GM21737 (cell line): Measurements from ENCODE around the gene CCR8.
"Not testable (repeated sequence)": the region's sequence is repeated elsewhere in the genome, so short reads cannot be mapped to it uniquely, and the experiment has no call there.

ENCODE experiments used
- ATAC-seq: cut with Tn5 transposase; IDR thresholded peaks from one replicate; pipeline ENCODE4 v1.9.1; 2021; ENCODE audit warnings: mild to moderate bottlenecking, moderate library complexity; ENCODE audit not compliant: unreplicated experiment

CCR8 gene

DNA sequence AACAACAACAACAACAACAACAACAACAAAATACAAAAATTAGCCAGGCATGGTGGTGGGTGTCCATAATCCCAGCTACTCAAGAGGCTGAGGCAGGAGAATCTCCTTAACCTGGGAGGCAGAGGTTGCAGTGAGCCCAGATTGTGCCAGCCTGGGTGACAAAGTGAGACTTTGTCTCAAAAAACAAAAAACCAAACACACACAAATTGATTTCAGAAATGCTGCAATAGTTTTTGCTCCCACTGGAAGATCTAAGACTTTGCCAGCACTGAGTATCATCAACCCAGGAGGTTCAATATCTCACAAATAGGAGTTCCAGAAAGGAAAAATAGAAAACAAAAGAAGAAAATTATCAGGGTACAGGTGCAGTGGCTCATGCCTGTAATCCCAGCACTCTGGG lies 16.2 kb upstream of the CCR8 start:
- no peak for ATAC-seq

DNA sequence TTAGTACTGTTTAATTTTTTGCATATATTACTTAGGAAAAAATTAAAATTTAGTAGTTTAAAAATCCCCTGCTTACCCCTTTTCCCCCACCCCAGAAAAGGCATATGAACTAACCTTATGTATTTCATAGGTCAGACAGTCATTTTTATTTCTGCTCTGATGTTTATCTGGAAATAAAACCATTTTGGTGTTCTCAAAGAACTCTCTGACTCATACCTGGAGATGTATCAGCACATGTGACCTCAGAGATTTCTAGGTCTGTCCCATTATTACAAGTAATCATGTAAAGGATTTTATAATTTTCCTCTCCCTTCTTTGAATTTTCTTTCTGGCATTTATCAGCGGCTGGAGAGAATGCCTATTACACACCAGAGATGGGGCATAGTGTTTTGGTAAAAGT lies 14.1 kb upstream of the CCR8 start:
- ATAC-seq = no peak

DNA sequence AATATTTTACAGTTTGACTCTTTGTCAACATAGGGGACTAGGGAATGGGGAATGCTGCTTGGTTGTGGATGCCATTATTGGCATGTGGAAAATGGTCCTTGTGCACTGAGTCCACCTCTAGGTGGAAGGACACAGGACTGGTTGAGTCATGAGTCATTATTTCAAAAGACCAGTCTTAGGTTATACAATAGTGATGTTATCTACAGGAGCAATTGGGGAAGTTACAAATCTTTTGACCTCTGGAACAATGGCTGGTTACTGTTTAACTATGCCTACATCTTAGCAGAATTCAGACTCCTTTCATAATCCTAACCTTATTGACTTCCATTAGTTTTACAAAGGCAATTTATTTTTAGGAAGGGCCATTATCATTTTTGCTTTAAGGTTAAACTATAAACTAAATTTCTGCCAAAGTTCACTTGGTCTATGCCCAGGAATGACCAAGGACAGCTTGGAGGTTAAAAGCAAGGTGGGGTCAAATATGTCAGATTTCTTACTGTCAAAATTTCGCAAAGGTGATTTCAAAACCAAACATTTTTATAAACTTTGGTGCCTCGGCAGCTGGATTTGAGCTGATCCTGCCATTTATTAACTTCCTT lies 11.8 kb upstream of the CCR8 start:
- ATAC-seq = no peak

DNA sequence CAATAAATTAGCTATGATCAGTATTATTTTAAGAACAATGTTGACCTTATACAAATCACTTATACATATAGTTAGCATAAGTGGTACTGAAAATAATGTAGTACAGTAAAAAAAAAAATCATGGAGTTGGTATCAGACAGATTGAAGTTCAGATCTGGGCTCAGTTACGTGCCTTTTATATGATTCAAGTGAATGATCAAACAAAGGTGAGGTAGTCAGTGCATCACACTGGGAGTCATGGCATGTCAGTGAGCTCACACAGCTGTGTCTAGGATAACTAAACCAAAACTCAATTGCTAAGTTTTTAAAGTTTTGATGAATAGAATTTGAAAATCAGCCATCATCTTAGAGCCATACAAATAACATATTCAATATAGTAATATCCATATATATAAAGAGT lies 11.2 kb upstream of the CCR8 start:
- no peak for ATAC-seq

DNA sequence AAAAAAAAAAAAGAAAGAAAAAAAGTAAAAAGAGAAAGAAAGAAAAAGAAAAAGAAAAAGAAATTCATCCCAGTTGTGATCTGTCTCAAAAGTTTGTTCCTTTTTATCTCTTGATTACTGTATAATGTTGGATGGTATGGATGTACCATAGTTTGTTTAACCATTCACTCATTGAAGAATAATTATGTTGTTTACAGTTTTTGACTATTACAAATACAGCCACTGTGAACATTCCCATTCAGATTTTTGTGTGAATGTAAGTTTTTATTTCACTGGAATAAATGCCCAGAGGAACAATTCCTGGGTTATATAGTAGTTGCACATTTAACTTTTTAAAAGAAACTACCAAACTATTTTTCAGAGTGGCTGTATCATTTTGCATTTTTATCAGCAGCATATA lies 10.3 kb upstream of the CCR8 start:
- ATAC-seq = no peak

DNA sequence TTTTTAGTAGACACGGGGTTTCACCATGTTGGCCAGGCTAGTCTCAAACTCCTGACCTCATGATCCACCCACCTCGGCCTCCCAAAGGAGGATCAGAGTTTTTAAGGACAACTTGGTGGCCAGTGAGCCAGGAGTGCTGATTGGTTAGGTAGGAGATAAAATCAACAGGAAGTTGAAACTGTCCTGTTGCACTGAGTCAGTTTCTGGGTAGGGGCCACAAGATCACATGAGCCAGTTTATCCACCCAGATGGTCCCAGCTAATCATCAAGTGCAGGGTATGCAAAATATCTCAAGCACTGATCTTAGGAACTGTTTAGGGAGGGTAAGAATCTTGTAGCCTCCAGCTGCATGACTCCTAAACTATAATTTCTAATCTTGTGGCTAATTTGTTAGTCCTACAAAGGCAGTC lies 7.9 kb upstream of the CCR8 start:
- not testable (repeated sequence) for ATAC-seq

DNA sequence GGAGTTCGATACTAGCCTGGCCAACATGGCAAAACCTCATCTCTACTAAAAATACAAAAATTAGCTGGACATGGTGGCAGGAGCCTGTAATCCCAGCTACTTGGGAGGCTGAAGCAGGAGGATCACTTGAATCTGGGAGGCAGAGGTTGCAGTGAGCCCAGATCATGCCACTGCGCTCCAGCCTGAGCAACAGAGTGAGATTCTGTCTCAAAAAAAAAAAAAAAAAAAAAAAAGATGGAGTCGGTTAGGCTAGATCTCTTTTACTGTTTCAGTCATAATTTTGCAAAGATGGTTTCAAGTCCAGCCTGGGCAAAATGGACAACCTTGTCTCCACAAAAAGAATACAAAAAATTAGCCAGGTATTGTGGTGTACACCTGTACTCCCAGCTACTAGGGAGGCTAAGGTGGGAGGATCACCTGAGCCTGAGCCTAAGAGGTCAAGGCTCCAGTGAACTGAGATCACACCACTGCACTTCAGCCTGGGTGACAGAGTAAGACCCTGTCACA lies 7.2 kb upstream of the CCR8 start:
- not testable (repeated sequence) for ATAC-seq

DNA sequence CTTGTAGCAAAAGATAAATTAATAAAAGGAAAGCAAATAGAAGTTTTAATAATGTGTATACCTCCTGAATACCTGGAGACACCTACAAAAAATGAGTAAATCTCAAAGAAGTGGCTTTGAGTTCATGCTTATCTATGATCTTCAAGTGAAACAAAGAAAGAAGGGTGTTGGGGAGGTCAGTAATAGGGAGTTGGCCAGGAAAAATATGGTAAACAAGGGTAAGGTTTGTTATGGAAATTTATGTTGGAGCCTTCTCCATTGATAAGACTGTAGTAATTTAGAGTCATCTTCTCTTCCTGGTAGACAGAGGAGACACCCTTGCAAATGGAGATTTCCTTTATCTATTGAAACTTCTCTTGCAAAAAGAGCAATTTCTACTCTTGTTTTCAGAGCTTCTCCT lies 6.6 kb upstream of the CCR8 start:
- no peak for ATAC-seq

DNA sequence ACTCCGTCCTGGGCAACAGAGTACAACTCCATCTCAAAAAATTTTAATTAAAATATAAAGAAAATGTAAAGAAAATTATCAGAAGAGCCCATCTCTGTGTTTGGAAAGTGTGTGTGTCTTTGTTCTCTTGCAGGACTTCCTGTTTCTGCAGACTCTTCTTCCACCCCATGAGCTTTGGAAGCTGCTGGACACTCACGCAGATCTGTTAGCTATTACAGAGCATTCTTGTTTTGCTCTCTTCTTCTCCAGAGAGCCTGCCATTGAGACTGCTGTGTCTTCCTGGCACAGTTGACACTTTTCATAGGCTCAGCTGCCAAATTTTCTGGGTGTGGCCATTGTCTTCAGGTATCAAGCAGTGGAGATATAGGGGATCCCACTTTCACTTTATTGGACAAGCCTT lies 6.0 kb upstream of the CCR8 start:
- no peak for ATAC-seq

DNA sequence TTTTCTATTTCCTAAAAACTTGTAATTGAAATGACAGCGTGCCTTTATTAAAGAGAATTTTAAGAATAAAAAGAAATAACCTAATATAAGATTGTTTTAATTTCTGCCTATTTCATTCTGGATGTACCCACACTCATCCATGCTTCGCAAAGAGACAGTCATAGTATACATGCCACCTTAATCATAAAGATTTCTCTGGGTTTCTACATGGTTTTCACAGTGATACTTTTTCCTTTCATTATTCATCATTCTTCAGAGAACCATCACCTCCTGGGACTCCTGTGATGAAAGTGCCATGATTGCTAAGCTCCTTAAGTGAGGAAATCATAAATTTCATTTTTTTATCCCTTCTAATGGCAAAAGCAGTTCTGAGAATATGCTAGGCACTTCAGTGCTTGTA lies 4.3 kb upstream of the CCR8 start:
- ATAC-seq = no peak

DNA sequence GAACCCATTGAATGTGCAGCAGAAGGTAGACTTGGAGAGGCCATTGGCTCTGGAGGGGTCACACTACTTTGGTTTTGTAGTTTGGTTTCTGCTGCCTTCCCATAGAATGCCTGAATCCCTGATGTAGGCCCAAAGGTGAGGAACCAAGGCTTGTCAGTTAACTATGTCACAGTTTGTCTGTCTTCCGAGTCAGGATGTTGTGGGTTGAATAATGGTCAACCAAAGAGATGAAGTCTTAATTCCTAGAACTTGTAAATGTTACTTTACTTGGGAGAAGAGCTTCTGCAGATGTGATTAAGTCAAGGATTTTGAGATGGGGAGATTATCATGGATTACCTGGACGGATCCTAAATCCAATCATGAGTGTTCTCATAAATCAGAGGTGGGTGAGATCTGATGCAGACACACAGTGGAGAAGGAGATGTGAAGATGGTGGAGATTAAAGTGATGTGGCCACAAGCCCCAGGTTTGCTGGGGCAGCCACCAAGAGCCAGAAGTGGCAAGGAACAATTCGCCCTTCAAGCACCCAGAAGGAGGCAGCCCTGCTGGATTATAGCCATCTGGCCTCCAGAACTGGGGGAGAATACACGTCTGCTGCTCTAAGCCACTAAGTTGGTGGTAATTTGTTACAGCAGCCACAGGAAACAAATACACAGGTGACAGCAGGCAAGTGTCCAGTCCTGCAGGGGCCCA lies 2.3 kb upstream of the CCR8 start:
- ATAC-seq = no peak

DNA sequence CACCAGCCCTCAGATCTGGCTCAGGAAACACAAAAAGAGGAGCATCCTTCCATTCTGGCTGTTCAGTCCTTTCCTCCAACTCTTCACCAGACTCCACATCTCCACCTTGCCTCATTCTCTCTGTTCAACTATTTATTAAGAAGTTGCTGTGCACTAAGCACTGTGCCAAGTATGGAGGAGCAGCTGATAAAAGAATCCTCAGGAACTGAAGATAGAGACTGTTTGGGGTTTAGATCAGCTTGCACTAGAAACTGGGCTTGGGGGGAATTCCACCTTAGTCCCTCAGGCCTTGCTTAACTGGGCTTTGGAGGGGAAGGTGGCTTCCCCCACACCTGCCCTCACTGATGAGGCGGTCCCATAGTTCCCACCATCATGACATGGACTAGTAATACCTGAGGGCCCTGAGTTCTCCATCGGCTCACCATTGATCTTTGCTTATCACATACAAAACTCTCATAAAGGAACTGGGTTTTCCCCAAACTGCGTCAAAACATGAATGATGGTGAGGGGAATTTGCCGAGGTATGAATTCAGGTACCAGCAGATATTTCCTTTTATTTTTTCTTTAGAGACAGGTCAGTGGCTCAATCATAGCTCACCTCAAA lies 1.7 kb upstream of the CCR8 start:
- ATAC-seq = peak; percentile 74

DNA sequence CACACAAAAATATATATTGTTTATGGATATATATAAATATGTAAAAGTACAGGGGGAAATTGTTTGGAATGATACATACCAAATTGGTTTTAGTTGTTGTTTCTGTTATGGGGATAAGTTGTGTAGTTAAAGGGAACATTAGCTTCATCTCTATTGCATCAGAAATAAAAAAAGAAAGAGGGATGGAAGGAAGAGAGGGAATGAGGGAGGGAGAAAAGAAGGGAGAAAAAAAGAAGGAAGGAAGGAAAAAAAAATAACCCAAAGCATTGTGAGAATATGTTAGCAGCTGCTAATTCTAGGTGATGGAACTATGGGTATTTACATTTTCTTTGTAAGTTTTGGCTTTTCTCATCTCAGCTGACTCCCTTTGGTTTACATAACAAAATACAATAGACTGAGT lies 1.3 kb downstream of the CCR8 start:
- no peak for ATAC-seq

DNA sequence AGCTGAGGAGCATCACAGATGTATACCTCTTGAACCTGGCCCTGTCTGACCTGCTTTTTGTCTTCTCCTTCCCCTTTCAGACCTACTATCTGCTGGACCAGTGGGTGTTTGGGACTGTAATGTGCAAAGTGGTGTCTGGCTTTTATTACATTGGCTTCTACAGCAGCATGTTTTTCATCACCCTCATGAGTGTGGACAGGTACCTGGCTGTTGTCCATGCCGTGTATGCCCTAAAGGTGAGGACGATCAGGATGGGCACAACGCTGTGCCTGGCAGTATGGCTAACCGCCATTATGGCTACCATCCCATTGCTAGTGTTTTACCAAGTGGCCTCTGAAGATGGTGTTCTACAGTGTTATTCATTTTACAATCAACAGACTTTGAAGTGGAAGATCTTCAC lies 3.0 kb downstream of the CCR8 start:
- no peak for ATAC-seq

DNA sequence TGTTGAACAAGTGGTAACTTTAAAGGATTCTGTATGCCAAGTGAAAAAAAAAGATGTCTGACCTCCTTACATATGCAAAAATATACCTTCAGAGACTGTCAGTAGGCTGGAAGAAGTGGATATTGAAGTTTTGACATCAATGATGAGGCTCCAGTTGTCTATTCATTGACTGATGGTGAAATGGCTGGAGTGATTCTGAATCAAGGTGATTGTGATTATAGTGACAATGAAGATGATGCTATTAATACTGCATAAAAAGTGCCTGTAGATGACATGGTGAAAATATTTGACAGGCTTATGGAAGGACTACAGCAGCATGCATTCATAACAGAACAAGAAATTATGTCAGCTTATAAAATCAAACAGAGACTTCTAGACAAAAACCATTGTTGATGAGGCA lies 4.1 kb downstream of the CCR8 start:
- no peak for ATAC-seq

DNA sequence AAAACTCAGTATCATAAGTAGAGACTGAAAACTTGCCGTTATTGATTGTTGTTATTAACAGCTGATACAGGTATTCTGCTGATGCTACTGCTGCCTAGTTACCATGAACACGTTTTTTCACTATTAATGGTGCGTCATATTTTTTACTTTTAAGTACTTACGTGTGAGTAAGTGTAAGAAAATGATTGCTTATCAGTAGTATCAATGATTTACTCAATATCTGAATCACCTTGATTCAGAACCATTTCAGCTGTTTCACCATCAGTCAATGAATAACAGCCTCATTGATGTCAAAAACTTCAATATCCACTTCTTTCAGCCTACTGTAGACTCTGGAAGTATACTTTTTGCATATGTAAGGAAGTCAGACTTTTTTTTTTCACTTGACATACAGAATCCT lies 4.7 kb downstream of the CCR8 start:
- no peak for ATAC-seq

DNA sequence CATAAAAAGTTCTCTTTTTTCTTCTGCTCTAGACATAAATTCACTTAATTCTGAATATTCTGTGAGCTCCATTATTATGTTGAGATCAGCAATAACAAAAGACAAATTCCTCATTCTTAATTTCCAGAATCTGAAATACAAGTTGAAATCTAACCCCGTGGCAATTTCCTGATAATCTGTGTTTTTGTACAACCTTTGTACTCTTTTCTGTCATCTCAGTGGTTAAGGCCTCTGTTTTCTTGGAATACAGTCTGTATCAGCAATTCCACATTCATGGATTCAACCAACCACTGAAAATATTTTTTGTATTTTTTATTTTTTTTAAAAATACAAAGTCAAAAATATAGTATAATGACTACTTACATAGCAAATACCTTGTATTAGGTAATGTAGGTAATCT lies 8.7 kb downstream of the CCR8 start:
- ATAC-seq = no peak

DNA sequence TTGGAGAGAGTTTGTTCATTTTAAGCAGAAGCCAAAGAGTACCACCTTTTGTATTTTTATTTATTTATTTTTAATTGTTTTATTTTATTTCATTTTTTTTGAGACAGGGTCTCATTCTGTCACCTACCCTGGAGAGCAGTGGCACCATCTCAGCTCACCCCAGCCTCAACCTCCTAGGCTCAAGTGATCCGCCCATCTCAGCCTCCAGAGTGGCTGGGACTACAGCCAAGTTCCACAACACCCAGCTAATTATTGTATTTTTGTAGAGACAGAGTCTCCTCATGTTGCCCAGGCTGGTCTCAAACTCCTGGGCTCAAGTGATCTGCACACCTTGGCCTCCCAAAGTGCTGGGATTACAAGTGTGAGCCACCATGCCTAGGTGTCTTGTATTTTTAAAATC lies 9.6 kb downstream of the CCR8 start:
- no peak for ATAC-seq

DNA sequence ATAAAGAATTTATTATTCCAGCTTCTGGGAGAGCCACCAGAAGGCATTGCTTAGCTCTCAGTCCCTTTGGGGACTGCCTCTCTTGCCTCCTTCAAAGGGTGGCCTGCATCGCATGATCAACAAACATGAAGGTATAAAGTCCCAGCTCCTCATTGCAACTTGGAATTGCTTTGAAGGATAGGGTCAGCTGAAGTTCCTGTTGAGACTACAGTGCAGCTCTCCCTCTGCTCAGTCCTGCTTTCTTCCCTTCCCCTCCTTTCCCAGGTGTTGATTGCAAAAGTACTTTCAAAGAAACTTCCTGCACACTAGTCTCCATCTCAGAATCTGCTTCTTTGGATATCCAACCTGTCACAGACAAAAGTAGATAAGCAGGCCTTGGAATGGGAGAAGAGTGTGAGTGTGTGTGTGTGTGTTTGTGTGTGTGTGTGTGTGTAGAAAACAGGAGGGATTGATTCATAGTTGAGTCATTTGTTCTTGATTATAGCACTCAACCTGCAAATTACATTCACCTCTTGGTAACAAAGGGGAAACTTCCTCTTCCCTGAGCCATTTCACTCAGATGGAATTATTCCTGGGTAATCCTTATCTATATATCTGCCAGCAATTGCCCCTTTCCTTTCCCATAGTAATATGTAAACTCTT lies 13.7 kb downstream of the CCR8 start:
- ATAC-seq = no peak

DNA sequence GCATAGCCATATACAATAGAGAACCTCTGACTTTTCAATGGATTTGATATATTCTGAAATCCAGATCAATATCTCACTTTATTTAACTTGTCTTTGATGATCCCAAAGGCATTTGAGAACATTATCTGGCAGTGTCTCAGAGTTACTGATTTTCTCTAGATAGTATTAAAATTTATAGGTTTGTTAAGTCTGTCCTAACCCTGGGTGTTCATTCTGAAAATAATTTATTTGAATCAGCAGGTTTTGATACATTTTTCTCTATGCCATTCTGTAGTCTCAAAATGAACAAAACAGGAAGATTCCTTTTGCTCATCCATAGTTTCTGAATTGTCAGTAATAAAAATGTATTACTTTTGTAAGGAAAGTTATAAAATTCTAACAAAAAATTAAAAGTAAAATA lies 14.3 kb downstream of the CCR8 start:
- ATAC-seq = no peak

DNA sequence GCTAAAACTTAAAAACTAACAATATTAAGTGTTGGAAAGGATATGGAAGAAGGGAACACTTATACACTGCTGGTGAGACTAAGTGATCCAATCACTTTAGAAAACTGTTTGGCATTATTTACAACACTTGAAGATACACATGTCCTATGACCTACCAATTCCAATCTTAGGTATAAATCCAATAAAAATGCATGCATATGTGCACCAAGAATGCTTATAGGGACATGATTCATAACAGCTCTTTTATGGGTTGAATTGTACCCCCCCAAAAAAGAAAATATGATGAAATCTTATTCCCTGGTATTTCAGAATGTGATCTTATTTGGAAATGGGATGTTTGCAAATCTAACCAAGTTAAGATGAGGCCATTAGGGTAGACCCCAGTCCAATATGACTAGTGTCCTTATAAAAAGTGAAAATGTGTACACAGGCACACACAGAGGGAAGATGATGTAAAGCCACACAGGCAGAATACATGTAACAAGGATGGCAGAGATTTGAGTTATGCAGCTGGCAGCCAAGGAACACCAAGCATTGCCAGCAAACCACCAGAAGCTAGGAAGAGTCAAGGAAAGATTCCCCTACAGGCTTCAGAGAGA lies 15.3 kb downstream of the CCR8 start:
- ATAC-seq = no peak
